HG03460 (cell line): ENCODE results near the gene ARL14.
A peak's percentile ranks its signal among the peaks of the same experiment; 100 is the strongest.
"Not testable (repeated sequence)": the region's sequence is repeated elsewhere in the genome, so short reads cannot be mapped to it uniquely, and the experiment has no call there.

Experiments
- ATAC-seq: cut with Tn5 transposase; IDR thresholded peaks from one replicate; pipeline ENCODE4 v1.9.1; 2021; ENCODE audit not compliant: unreplicated experiment

The ARL14 gene

DNA sequence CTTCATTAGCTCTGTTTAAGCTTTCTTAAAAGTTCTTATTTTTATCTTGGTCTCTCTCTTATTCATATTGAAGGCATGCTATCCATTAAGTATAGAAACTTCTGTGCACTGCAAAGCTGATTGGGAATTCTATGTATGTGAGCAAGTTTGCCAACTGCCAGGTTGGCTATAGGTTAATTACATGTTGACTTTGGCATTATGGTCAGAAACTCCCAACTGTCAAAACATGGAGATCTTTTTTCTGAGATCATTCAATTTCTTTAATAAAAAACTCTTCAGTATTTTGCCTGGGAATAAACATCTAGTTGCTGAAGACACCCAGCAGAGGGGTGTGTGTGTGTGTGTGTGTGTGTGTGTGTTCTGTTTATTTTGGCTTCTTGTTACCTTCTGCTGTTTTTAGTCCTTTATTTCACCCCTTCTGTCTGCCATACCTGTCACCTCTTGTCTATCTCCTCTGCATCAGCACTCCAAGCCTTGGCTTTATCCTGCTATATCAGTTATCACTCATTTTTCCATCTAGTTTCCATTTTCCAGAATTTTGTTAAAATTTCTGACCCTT is 1.3 kb upstream of the ARL14 start:
- no peak for ATAC-seq

DNA sequence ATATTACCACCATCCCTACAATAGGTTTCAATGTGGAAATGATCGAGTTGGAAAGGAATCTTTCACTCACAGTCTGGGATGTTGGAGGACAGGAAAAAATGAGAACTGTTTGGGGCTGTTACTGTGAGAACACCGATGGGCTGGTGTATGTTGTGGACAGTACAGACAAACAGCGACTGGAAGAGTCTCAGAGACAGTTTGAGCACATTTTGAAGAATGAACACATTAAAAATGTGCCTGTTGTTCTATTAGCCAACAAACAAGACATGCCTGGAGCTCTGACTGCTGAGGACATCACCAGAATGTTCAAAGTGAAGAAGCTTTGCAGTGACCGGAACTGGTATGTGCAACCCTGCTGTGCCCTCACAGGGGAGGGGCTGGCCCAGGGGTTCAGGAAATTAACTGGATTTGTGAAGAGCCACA is 510 bp downstream of the ARL14 start:
- no peak for ATAC-seq

DNA sequence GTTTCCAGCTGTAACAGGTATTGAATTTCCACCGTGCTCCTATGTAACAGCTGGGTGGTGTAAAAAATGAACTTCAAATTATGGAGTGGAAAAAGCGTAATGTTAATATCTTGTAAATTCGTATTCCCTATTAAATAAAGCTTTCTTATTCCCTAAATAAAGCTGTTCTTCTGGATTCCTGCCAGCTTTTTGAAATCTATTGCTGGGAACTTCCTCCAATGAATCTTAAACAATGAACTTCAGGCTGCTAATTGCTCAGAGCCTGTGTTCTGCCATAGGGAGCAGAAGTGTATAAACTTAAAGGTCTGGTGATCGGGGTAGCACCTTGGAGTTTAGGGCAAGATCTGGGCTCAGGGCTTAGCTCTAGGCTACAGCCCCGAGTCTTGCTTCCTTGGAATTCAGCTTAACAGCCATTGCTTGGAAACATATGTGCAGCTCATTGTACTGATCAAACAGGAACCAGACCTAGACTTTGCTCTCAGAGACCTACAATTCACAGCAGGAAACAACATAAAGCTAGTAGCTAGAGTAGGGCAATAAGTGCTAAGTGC is 1.4 kb downstream of the ARL14 start:
- no peak for ATAC-seq

DNA sequence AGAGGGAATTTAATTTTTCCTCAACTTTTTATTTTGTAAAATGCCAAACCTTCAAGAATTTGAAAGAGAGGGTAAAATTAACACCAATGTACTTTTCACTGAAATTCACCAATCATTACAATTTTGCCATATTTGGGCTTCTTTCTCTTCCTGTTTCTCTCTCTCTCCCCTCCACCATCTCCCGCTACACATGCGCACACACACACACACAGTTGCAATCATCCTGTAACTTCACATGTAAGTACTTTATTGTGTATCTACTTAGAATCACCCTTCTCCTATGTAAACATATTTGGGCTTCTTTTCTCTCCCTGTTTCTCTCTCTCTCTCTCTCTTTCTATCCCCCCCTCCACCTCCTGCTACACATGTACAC is 7.4 kb downstream of the ARL14 start:
- ATAC-seq = no peak

DNA sequence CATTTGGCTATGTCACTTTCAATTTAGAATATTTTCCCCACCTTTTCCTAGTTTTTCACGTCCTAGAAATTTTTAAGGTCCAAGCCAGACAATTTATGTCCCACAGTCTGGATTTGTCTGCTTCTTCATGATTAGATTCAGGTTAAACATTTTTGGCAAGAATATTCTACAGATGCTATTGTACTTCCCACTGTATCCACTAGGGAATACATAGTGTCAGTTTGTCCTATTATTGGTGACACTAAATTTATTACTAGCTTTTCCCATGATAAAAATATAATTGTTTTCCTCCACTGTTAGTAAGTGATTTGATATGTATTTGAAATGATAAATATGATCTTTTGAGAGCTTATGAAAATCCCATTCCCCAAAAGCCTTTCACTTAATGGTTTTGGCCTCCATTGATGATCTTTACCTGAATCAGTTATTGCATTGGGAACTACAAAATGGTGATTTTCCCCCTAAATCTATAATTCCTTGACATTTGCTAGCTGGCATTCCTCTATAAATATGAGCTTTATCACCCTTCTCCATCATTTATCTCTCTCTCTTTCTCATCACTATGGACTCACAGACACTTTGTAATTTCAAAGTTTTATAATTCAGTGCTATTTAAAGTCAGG is 8.3 kb downstream of the ARL14 start:
- ATAC-seq = no peak

DNA sequence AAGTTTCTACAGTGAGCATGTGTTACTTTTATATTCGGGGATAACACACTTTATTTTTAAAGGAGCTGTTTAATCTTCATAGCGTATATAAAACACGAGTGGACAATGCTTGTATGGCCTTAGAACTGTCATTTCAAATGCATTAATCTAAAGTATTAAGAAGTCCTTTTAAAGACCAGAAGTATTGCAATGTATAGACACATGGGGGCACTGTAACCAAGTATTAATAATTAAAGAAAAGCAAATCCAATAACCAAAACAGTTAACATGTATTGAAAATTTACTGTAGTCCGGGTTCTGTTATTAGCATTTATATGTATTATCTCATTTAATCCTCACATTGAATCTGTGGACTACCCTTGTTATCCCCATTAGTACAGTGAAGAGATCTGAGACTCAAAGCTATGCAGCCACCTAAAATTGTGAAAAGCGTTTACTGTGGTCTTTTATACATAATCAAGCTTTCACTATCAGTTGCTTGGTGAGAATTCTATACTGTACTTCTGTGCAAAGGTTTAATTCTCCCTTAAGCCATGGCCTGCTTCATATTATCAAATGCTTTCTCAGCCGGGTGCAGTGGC is 10.1 kb downstream of the ARL14 start:
- no peak for ATAC-seq

DNA sequence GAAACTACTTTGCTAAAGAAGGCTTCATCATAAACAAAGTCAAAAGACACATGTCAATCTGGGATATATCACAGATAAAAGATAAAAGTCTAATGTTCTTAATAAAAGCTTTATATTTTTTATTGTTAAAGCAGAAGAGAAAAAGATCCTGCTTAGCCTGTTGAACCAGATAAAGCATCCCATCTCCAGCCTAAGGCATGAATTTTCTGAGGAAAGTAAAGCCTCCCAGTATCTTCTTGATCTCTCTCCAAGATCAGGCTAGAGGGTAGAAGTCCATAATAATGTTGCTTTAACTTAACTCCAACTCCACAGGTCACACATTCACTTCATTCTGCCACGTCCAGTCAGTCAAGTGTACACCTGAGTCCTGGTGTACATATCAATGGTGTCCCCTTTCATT is 14.2 kb downstream of the ARL14 start:
- ATAC-seq = no peak

DNA sequence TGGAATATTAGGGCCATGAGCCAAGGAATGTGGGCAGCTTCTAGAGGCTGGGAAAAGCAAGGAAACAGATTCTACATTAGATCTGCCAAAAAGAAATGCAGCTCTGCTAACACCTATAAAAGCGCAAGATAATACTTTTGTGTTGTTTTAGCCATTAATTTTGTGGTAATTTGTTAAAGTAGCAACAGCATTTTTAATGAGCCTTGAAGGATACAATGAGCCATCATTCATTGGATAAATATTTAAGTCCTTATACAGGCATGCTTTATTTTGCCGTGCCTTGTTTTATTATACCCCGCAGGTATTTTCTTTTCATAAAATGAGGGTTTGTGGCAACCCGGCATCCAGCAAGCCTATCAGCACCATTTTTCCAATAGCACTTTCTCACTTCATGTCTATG is 15.0 kb downstream of the ARL14 start:
- no peak for ATAC-seq

DNA sequence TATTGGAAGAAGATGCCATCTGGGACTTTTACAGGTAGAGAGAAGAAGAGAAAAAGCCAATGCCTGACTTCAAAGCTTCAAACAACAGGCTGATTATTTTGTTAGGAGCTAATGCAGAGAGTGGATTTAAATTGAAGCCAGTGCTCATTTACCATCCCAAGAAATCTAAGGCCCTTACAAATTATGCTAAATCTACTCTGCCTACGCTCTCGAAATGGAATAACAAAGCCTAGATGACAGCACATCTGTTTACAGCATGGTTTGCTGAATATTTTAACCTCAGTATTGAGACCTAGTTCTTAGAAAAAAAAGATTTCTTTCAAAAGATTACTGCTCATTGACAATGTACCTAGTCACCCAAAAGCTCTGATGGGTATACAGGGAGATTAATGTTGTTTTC is 16.2 kb downstream of the ARL14 start:
- ATAC-seq = no peak

DNA sequence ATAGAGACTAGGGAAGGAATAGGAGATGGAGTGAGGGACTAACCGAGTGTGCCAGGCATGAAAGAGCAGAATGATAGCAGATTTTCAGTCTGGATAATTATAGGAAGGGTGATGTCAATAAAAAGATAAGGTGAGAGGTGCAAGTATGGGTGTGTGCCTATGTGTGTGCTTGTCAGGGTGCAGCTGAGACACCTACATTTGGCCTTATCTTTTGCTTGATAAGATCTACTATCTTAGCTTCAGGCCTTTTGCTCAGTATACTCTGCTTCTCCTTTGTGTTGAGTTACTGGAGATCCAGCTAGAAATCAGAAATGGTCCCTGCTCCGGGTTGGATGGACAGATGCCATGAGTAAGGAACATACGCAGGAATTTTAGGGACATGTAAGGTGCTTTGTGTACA is 17.4 kb downstream of the ARL14 start:
- ATAC-seq = no peak

DNA sequence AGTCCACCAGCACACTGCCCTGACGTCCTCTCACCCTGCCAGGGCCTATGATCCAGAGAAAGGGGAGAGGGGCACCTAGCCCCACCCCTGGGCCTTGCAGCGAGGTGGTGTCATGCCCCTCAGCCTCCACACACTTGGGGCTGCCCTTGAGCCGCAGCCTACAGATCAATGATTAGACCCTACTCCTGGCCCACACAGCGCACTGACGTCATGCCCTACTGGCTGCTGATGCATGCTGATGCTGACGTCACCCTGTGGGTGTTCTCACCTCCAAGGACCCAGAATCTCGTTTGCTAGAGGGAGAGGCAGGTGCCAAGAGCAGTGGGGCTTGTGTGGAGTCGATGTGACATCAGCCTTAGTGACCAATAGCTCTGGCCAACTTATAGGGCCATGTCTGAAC is 18.0 kb downstream of the ARL14 start:
- ATAC-seq = no peak

DNA sequence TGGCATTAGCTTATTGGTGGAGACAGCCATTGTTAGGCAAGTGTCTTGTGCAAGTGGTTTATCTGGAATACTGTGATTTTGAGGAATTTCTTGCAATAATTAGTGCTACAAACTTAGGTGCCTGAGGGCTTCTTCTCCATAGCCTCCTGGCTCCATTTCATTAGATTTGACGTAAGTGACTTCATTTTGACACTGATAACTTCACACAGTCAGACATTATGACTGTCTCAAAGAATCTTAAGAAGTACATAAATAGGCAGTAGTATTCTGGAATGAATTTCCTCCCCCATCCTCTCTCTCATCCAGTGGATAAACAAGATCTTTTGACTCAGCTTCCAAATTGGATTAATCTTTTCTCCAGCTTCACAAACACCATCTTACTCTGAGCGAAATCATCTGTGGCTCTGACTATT is 19.0 kb downstream of the ARL14 start:
- ATAC-seq = no peak

DNA sequence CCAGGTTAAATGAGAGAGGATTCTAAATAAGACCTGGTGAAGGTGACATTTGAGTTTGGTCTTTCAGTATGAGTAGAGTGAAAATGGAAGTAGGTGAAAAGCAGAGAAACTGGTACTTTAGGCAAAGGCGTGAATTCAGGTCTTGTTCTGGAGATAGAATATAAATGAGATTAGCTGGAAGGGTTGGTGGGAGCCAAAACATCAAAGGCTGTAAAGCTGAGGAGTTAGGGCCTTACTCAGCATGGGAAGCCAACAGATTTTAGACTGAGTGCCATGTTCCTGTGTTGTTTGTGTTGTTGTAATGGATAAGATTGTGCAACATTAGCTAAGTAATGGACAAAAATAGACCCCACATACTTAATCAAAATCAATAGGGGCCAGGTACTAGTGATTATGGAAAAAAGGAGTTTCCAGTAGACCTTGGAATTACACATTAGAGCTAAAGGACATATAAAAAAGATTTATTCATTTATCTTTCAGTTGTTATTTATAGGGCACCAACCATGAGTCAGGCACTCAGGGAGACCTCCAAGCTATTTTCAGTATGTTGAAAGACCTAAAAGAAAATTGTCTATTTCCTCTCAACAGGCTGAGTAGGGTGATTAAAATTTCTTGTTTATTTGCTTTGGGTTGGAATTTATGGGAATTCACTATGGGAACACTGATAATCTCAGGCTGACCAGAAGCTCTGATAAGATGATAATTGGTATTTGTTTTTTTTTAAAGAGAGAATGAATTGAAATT is 20.8 kb downstream of the ARL14 start:
- no peak for ATAC-seq

DNA sequence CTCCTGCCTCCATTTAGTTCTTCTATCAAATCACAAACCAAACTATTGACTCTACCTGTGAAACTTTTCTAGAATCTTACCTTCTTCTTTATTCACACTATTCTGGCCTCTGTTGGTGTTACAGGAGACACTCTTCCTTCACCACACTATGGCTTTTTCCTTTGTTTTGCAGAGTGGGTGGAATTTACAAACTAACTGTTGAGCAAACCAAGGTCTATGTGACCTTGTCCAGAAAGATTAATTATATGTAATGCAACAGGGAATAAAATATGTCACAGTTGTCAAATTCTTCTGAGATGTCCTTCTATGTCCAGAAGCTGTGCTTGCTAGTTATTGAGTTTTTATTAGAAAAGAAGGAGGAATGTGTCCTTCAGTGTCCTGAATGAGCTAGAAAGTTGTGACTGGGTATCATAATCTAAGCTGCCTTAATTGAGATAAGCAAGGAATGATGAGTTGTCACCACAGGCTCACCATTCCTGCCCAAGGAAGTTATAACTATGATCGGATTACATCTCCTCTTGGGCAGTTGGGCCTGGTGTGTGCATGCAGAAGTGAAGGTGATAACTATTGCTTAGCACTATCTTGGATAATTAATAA is 21.7 kb downstream of the ARL14 start:
- no peak for ATAC-seq

DNA sequence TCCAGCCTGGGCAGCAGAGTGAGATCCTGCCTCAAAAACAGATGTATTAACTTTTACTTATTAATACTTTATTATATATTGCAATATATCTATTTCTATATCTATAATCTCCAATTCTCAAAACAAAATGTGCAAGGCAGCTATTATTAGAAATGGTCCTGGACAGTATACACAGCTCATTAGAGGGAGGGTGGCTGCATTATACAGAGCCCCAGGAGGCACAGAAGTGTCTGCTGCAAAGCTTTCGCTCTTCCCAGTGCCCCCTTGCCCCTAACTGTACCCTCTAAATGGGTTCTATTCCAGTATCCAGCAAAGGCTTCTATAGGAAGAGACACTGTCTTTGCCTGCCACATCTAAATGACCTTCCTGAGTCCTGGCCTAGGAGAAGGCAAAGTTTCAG is 24.5 kb downstream of the ARL14 start:
- no peak for ATAC-seq

DNA sequence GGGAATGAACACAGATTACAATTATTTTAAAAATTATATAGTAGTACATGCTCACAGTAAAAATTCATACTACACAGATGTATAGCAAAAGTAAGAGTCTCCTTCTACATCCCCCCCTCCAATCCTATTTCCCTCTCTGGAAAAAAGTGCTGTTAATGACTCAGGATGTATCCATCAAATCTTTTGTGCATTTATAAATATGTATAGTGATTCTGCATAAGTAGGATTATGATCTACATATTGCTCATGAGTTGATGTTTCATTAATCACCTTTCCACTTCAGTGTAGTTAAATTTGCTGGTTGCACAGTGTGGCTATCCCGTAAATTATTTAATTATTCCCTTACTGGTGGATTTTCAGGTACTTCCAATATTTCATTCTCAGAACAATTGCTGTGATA is 25.3 kb downstream of the ARL14 start:
- no peak for ATAC-seq

DNA sequence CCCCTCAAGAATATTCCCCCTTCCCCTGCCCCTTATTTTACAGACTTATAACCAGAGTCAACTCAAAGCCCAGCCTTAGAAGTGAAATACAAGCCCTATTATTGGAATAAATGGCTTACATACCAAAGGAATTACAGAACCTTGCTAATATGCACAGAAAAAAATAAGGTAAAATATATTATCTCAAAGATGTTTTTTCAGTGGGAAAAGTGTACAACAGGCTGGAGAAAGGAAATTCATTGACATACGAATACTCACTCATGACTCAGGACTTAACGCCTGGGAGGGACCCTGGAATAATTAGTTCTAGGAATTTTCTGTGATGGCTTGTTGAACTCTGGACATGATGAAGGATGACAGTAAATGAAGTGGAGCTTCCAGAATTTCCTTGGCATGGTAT is 27.0 kb downstream of the ARL14 start:
- ATAC-seq = no peak

DNA sequence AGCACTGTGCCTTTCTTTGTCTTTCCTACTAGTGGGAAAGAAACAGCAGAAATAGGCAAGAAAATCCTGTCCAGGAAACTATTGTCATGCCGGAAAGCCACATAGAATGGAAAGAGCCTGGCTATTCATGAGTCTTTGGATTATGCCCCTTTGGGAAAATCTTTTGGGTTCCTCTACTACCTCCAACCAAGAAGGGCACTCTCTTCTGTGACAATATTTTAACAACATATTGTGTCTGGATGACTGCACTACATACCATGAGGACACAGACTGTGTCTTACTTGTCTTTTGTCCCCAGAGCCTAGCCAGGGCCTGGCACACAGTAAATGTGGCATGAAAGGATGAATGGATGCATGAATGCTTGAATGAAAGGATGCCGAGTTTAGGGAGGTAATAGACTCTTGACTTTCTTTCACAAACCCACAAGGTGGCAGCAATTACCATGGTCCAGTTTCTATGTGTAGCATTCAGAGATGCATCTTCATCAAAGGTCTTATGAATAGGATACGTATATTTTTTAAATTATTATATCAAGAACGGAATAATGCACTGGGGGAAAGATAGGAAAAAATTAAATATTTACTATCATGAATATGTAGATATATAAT is 30.3 kb downstream of the ARL14 start:
- peak; percentile 56 for ATAC-seq

DNA sequence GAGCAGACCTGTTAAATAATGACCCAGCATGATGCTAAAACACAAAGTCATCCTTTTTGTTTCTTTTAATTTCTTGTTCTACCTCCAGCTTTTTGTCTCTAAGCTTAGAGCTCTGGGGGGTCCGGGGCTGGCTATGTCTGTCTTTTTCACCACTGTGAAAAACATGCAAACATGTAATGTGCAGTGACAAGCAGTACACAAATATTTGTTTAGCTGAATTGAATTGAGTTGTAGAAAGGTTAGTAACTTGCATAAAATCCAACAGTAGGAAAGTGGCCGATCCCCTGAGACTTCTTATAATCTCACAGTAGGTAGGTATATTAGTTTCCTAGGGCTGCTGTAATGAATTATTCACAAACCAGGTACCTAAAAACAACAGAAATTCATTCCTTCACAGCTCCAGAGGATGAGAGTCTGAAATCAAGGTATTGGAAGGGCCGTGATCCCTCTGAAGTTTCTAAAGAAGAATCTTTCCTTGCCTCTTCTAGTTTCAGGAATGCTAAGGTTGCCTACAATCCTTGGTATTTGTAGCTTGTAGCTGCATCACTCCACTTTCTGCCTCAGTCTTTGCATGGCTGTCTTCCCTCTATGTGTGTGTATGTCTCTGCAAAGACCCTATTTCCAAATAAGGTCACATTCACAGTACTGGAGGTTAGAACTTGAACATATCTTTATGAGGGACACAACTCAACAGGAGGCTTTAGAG is 32.7 kb downstream of the ARL14 start:
- no peak for ATAC-seq

DNA sequence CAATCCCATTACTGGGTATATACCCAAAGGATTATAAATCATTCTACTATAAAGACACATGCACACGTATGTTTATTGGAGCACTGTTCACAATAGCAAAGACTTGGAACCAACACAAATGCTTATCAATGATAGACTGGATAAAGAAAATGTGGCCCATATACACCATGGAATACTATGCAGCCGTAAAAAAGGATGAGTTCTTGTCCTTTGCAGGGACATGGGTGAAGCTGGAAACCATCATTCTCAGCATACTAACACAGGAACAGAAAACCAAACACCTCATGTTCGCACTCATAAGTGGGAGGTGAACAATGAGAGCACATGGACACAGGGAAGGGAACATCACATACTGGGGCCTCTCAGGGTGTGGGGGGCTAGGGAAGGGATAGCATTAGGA is 36.2 kb downstream of the ARL14 start:
- not testable (repeated sequence) for ATAC-seq

DNA sequence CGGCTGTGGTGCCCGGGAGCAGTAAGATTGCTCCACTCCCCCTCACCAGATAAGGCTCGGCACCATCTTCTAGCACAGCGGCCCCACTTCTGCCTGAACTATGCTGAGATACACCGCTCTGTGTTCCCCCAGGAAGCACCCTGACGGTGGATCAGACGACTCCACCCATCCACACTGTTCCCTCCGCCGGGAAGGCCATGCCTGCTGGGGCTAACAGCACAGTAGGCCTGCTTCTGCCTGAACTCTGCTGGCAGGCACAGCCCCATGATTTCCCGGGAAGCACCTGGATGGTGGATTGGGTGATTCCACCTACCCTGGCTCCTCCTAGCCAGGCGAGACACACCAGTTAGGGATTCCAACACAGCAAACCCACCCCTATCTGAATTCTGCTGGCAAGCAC is 42.8 kb downstream of the ARL14 start:
- no peak for ATAC-seq
